Prostate gland (tissue), 2 donors: ENCODE results near the gene ENHO.

Source experiments
- CTCF ChIP-seq, 4 experiments: fragments of 200-600 bp in 2 of 4; fragments of 450-650 bp in 2 of 4; sonication (generic) in 2 of 4; IDR thresholded peaks; 1 replicate in 3 of 4; 2 replicates in 1 of 4; pipeline ENCODE4 v1.5.1; 2016 to 2019; ENCODE audit warnings: antibody characterized with exemption in 4 of 4, mild to moderate bottlenecking in 2 of 4, moderate library complexity in 2 of 4
- POLR2A ChIP-seq: fragments of 450-650 bp; IDR thresholded peaks from one replicate; pipeline ENCODE4 v1.6.1; 2016; ENCODE audit warnings: antibody characterized with exemption, mild to moderate bottlenecking

GRCh38 chr9:34501372-34501771, 21.4 kb downstream of the ENHO start:
- TF ChIP-seq CTCF (IDR thresholded peaks at IDR 0.05) (no peak), POLR2A (no peak)
